GM10266 (cell line): ENCODE data around the gene NXPH4.
A peak's percentile ranks its signal among the peaks of the same experiment; 100 is the strongest.

ENCODE experiments used
- DNase-seq: peaks from one replicate; pipeline ENCODE4 v3.0.0; 2012; ENCODE audit errors: extremely low spot score
- TF ChIP-seq, protein P1 (sequence below): IDR thresholded peaks from 2 replicates; pipeline ENCODE4 v1.5.1; 2012; ENCODE audit warnings: mild to moderate bottlenecking, low read depth; ENCODE audit not compliant: control insufficient read depth, insufficient read depth; ENCODE audit errors: missing control alignments

Gene NXPH4

DNA sequence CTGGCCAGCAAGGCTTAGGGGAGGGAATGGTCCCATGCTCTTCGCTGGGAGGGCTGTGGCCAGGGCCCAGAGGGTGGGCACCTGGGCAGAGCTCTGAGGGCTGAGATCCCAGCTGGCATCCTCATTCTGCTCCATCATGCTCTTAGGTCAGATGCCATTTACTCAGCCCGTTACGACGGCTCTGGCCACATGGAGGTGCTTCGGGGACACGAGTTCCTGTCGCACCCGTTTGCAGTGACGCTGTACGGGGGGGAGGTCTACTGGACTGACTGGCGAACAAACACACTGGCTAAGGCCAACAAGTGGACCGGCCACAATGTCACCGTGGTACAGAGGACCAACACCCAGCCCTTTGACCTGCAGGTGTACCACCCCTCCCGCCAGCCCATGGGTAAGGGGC, 38.4 kb upstream of the NXPH4 start:
- TF ChIP-seq, protein P1, sequence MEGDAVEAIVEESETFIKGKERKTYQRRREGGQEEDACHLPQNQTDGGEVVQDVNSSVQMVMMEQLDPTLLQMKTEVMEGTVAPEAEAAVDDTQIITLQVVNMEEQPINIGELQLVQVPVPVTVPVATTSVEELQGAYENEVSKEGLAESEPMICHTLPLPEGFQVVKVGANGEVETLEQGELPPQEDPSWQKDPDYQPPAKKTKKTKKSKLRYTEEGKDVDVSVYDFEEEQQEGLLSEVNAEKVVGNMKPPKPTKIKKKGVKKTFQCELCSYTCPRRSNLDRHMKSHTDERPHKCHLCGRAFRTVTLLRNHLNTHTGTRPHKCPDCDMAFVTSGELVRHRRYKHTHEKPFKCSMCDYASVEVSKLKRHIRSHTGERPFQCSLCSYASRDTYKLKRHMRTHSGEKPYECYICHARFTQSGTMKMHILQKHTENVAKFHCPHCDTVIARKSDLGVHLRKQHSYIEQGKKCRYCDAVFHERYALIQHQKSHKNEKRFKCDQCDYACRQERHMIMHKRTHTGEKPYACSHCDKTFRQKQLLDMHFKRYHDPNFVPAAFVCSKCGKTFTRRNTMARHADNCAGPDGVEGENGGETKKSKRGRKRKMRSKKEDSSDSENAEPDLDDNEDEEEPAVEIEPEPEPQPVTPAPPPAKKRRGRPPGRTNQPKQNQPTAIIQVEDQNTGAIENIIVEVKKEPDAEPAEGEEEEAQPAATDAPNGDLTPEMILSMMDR, result no peak
- DNase-seq, result no peak

DNA sequence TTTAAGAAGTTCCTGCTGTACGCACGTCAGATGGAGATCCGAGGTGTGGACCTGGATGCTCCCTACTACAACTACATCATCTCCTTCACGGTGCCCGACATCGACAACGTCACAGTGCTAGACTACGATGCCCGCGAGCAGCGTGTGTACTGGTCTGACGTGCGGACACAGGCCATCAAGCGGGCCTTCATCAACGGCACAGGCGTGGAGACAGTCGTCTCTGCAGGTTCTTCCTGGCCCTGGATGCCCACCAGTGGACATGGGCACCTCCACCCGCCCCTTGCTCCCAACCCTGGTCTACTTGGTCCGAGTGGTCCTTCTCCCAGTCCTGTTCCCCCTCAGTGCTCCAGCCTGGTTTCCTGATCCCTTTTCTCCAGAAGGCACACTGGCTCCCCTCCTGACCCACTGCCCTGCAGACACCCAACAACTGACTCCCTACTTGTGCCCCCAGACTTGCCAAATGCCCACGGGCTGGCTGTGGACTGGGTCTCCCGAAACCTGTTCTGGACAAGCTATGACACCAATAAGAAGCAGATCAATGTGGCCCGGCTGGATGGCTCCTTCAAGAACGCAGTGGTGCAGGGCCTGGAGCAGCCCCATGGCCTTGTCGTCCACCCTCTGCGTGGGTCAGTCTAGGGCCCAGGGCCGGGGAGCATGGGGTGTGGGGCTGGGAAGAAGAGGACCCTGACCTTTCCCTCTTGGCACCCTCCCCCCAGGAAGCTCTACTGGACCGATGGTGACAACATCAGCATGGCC, 37.1 kb upstream of the NXPH4 start:
- TF ChIP-seq, protein P1, result no peak

DNA sequence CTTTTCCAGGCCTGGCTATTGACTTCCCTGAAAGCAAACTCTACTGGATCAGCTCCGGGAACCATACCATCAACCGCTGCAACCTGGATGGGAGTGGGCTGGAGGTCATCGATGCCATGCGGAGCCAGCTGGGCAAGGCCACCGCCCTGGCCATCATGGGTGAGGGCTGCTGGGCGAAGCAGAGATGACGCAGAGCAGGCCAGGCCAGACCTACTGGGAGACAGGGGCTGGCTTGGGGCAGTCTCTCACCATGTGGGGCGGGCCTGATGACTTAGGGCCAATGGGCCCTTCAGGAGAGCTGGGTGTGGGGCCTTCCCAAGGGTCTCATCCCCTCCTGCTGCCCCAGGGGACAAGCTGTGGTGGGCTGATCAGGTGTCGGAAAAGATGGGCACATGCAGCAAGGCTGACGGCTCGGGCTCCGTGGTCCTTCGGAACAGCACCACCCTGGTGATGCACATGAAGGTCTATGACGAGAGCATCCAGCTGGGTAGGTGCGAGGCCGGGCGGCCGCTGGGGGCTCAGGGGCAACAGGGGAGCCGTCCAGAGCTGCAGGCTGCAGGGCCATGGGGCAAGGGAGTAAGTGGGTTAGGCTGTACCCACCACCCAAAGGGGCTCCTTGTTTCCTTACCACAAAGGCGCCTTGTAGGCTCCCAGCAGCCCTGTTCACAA, 36.1 kb upstream of the NXPH4 start:
- TF ChIP-seq, protein P1, result no peak
- no peak for DNase-seq

More for the DNA sequence above, 37.1 kb upstream of the NXPH4 start:
- DNase-seq, result no peak

DNA sequence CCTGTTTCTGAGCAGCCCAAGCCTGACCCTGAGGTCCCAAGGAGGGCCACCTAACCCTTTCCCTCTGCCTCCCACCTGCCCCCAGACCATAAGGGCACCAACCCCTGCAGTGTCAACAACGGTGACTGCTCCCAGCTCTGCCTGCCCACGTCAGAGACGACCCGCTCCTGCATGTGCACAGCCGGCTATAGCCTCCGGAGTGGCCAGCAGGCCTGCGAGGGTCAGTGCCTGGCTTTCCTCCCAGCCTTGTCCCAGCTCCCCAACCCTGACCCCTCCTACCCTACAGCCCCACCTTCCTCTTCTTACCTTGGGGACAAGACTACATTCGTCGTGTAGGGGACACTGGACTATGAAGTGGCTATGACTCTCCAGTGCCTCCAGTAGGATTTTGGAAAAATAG, 35.5 kb upstream of the NXPH4 start:
- TF ChIP-seq, protein P1, result no peak
- no peak for DNase-seq

DNA sequence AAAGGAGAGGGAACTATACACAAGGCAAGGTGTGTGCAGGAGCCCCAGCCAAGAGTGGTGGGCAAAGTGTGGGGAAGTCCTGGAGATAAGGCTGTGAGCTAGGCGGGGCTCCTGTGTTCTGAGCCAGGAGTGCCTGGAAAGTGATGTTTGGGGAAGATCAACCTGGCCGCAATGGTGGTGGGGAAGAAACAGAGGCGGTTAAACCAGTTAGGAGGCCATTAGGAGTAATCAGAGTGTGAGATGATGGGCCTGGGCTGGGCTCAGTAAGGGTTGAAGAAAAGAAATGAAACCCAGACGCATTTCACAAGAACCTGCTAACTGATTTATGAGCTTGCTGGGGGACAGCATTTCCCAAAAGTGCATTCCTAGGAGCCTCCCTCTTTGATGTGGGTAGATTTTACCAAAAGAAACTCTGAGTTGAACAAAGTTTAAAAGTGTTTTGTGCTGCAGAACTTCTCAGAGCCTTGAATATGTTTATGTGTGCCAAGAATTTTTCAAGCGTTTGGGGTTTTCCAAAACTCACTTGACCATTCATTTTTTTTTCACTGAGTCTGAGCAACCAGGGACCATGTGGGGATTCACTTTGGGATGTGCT, 34.9 kb upstream of the NXPH4 start:
- TF ChIP-seq, protein P1, result no peak
- DNase-seq, result no peak

DNA sequence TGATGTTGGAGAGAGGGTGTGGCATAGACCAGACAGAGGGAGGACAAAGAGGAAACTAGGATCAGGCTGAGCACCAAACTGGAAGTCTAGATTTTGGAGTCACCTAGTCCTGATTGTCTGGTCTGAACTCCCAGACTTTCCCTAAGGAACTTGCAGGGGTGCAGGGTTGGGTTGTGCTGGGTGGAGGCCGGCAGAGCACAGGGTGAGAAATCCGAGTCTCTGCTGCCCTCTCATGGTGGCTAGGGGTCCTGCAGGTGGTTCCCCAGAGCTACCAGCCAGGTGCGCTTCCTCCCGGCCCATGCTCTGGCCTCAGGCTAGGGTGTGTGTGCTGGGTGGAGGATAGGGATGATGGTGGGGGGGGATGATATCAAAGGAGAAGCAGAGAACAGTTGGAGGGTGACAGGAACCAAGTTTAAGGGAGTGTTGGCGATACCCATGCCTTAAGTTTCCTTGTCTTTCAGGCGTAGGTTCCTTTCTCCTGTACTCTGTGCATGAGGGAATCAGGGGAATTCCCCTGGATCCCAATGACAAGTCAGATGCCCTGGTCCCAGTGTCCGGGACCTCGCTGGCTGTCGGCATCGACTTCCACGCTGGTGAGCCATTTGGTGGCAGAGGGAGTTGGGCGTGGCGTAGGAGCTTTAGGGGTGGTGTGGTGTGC, 33.5 kb upstream of the NXPH4 start:
- TF ChIP-seq, protein P1, result peak; percentile 94

More for the DNA sequence above, 33.5 kb upstream of the NXPH4 start:
- peak; percentile 95 for DNase-seq
